HG02938 (cell line): Measurements from ENCODE around the gene TFF3.

ENCODE experiments used
- ATAC-seq: cut with Tn5 transposase; IDR thresholded peaks from one replicate; pipeline ENCODE4 v1.9.1; 2021; ENCODE audit warnings: mild to moderate bottlenecking, moderate library complexity; ENCODE audit not compliant: unreplicated experiment

TFF3 gene

GRCh38 chr21:42291751-42292562, 23.3 kb downstream of the TFF3 start:
- ATAC-seq, result no peak

GRCh38 chr21:42291003-42291750, 24.0 kb downstream of the TFF3 start:
- ATAC-seq, result no peak

DNA sequence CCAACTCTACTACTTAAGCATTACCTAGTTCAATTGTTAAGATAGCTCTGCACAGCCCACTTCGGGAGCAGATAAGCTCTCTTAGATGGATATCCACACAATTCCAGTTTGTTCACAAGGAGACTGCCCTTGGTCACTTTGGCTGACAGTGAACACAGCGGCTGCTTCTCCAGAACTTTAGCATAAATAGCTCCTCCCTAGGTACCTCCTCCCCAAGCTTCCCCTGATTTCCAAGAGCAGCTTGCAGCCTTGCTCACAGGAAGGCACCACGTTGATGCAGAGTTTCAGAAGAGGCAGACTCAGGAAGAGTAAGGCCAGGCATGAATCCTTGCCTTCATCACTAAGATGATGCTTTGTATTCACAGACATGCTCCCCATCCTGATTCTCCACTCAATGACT, 24.7 kb downstream of the TFF3 start:
- ATAC-seq, result no peak

- ATAC-seq, result no peak
Measured at GRCh38 chr21:42289926-42290325, 25.3 kb downstream of the TFF3 start.

DNA sequence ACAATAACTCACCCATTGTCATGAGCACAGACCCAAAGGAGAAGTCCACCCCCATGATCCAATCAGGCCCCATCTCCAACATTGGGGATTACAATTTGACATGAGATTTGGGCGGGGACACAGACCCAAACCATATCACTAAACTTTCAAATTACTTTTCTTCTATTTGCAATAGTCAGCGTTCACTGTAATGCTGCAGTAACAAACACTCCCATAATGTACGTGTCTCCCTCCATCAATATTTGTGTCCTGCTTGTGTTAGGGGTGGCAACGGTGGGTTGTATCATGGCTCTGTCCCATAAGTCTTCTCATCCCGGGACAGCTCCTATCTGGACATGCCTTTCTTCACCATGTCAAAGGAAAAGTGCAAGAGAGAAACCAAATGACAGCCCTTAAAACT, 26.2 kb downstream of the TFF3 start:
- ATAC-seq, result no peak

GRCh38 chr21:42287193-42288083, 27.8 kb downstream of the TFF3 start:
- ATAC-seq, result no peak

DNA sequence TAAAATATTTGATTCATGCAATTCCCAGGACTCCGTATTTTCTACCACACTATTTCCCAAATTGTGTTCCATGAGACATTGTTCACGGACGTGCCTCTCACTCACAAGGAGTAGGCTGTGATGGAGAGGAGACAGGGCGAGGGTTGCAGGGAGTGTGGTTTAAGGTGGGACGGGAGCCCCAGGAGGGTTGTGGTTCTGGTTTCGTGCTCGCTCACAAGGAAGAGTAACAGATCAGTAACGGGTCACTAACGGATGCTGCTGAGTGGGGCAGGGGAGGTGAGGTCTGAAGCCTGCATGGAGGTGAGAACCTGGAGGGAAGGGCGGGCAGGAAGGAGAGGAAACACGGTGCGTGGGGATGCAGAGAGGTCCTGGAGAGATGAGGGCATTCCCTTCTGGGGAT, 28.8 kb downstream of the TFF3 start:
- no peak for ATAC-seq

- no peak for ATAC-seq
Measured at GRCh38 chr21:42285569-42286245, 29.5 kb downstream of the TFF3 start.

DNA sequence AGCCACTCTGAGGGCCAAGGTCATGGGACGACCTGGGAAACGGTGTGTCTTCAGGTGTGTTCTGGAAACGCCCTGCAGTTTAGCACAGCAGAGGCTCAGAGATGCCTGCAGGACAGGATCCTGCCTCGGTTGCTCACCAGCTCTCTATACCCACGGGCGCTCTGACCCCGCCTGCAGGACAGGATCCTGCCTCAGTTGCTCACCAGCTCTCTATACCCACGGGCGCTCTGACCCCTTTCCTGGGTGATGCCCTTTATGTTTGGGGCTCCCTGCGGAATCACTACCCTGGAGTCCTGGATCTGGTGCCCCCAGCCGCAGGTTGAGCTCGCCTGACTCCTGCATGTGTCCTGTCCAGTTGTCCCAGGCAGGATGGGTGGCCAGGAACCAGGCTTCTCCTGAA, 32.5 kb downstream of the TFF3 start:
- no peak for ATAC-seq

DNA sequence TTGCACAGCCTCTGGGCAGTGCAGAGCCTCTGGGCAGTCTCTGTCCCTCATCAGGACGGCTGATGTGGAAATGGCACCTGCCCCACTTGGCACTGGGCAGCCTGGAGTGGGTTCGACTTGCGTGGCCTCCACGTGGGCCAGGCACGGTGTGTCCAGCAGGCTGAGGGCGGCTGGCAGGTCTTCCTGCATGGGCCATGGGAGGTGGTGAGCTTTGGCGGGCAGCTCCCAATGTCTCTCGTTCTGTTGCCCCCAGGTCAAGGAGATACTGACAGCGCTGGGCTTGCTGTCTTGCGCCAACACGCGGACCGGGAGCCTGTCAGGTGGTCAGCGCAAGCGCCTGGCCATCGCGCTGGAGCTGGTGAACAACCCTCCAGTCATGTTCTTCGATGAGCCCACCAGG, 33.2 kb downstream of the TFF3 start:
- ATAC-seq, result no peak

DNA sequence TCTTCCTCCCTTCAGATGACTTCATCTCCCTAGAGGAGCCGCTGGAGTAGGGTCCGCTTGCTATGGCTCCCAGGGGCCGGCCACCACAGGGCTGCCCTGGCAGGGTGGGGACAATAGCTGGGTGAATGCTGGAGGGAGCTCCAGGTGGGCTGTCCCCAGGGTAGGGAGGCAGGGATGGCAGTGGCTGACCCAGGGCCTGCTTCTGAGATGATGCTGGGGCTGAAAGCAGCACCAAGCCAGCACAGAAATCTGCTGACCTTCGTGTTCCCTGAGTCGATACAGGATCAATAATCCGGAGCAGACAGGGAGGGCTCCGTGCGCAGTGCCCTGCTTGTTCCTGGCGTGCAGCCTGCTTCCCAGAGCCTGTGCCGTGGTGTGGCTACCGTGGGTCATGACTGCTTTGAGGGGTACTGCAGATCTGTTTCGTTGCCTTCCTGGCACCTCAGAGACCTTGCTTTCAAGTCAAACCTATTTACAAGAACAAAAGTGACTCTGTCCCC, 34.0 kb downstream of the TFF3 start:
- no peak for ATAC-seq

DNA sequence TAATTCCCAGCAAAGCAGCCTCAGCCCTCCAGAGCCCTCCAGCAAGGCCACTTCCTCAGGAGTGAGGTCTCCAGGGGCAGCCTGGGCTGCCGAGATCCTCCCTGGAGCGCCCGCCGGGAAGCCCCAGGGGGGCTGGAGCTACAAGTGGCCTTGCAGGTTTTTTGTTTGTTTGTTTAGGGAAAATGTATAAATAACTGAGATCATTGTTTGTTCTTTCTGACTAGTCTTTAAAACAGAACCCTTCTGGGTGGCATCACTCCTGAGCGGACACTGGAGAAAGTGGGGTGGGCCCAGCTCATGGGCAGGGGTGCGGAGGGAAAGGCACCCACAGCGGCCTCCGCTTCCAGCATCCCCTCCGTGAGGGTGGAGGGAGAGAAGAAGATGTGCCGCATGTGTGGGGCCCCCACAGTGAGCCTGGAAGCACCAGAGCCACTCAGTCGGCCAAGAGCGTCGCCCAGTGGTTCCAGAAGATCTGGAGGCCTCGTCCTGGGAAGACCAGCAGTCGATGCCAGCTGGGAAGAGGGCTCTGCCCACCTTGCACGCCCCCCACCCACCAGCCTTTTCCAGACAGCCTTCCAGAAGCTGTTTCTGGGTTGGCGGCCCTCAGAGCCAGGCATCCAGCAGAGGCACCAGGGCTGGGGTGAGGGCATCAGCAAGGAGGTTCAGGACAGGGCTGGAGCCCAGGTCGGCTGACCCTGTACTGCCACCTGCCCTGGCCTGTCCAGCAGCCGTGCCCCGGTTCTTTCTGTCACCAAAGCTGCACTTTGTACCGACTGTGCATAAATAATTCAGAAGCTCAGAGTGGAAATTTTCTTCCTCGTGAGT, 34.6 kb downstream of the TFF3 start:
- ATAC-seq, result no peak

DNA sequence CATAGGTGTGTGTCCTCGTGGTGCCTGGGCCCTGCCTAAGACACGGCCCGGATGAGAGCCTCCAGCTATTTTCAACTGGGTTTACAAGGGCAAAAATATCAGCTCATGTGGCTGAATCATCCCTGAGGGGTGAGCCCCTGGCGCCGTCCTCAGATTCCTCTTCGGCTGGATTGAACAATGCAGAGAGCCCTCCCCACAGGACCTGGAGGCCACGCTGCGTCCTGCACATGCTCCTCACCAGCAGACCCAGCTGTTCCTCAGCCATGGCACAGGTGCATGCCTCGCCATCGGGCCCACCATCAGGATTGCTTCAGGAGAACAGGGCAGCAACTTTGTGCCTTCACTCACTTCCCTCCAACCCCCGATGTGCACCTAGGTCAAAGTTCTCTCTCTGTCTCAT, 35.3 kb downstream of the TFF3 start:
- no peak for ATAC-seq

DNA sequence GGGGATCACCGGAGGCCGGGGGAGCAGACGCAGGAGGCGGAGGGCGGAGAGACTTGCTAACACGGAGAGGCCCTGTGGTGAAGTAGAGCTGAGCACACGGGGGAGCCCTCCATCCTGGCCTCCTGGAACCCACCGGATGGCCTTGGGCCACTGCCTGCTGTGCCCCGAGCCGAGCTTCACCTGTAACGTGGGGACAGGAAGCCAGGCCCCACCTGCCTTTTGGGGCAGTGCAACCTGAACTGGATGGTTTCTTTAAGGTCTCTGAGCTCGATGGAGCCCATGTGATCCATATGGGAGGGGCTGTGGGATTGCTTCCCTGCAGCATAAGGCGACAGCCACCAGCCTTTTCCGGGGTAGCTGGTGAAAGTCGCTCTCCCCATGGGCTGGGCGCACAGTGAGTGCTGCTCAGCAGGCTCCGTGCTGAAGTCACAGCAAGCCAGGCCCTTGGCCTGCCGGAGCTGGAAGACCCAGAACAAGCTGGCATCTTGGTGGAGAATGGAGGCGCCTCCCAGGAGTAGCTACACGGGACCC, 35.8 kb downstream of the TFF3 start:
- no peak for ATAC-seq

- ATAC-seq, result no peak
Measured at GRCh38 chr21:42278451-42279149, 36.6 kb downstream of the TFF3 start.

DNA sequence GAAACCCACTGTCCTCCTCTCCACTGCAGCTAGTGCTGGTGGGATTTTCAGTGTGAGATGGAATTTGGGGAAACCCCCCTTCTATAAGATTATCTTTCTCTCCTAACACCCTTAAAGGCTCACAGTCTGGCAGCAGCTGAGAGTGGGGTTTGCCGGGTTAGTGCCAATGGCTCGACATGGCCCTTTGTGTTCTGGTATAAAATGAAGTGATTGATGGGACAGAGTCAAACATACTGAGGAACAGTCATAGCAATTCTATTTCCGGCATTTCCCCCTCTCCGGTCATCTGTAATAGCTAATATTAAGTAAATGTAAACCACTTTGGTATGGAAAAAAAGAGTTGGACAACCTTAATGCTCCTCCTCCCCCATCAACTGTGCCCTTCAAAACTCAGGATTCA, 37.6 kb downstream of the TFF3 start:
- no peak for ATAC-seq

DNA sequence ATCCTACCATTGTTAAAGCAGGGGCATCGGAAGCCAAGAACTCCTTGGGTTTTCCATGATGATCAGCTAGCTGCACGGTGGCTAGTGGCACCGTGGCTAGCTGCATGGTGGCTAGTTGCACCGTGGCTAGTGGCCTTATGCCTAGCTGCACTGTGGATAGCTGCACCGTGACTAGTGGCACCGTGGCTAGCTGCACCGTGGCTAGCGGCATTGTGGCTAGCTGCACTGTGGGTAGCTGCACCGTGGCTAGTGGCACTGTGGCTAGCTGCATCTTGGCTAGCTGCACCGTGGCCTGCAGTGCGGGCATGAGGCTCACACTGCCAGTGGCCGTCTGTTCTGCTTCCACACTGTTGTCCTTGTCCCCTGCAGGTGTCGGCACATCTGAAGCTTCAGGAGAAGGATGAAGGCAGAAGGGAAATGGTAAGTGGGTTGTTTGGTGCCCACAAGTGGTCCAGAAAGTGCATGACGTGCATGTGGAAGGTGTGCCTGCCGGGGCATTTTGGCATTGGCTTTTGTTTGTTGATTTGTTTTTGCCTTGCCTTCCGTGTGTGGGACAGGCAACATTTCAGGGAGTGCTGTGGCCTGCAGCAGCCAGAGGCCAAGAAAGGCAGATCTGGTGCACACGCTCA, 38.6 kb downstream of the TFF3 start:
- ATAC-seq, result no peak

- no peak for ATAC-seq
Measured at GRCh38 chr21:42276076-42276475, 39.1 kb downstream of the TFF3 start.
